D721Med (cell line): ENCODE results near the gene RAD1.

Experiments used
- DNase-seq: peaks from one replicate; pipeline ENCODE4 v3.0.0; 2011; ENCODE audit warnings: low spot score; ENCODE audit not compliant: insufficient read length
- FAIRE-seq: peaks from 2 replicates; lab custom pipeline; 2011; peaks lifted over from hg19 to GRCh38; lab: Jason Lieb, UNC
- TF ChIP-seq, protein P1 (sequence below): IDR thresholded peaks from 2 replicates; pipeline ENCODE4 v1.5.1; 2012; ENCODE audit warnings: mild to moderate bottlenecking, control low read depth; ENCODE audit not compliant: insufficient read depth; ENCODE audit errors: missing control alignments

RAD1 gene

GRCh38 chr5:34867660-34868059, 47.6 kb downstream of the RAD1 start:
- no peak for DNase-seq
- FAIRE-seq = no peak
- TF ChIP-seq, protein P1, sequence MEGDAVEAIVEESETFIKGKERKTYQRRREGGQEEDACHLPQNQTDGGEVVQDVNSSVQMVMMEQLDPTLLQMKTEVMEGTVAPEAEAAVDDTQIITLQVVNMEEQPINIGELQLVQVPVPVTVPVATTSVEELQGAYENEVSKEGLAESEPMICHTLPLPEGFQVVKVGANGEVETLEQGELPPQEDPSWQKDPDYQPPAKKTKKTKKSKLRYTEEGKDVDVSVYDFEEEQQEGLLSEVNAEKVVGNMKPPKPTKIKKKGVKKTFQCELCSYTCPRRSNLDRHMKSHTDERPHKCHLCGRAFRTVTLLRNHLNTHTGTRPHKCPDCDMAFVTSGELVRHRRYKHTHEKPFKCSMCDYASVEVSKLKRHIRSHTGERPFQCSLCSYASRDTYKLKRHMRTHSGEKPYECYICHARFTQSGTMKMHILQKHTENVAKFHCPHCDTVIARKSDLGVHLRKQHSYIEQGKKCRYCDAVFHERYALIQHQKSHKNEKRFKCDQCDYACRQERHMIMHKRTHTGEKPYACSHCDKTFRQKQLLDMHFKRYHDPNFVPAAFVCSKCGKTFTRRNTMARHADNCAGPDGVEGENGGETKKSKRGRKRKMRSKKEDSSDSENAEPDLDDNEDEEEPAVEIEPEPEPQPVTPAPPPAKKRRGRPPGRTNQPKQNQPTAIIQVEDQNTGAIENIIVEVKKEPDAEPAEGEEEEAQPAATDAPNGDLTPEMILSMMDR = no peak

DNA sequence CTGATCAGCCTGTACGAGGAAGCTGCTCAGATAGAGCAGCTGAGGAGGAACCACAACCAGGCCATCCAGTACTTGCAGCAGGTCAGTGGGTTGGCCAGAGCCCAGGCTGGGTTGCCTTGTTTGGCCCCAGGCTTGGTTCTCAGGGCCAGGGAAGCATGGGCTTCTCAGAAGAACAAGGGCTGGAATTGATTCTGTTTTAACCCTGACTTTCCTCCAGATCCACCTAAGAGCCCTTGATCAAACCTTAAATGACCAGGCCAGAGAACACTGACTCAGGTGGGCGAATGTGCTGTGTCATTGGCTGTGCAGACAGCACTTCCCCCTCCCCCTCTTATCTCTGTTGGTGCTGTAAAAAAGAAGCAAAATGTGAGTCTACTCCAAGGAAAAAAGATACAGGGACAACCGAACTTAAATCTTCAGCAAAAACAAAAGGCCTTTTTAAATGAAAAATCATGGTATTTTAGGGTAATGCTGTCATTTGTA, 48.3 kb downstream of the RAD1 start:
- TF ChIP-seq, protein P1 = no peak

DNA sequence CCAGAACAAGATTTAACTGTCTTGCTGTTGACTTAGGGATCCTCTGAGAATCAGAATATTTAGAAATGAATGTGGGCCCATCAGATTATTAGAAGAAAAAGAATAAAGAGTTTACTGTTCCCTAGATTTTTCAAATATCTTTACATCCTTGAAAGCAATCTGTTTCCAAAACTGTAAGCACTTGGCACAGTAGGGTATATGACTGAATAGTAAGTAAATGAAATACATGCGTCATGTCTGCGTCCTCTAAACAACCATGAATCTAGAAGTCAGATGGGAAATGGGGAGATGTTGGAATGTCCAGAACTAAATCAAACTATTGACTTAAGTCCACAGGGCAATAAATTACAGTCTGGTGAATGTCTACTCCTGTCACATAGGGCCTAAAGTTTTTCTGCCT, 50.2 kb downstream of the RAD1 start:
- FAIRE-seq (no peak), DNase-seq (no peak)
- TF ChIP-seq, protein P1 = no peak

More for the DNA sequence above, 48.3 kb downstream of the RAD1 start:
- DNase-seq (no peak), FAIRE-seq (no peak)

- TF ChIP-seq, protein P1 = no peak
- no peak for FAIRE-seq
- no peak for DNase-seq
Observed at GRCh38 chr5:34863946-34864345, 51.4 kb downstream of the RAD1 start.

- TF ChIP-seq, protein P1 = no peak
- DNase-seq (no peak), FAIRE-seq (no peak)
Observed at GRCh38 chr5:34859253-34859652, 56.1 kb downstream of the RAD1 start.

- FAIRE-seq (no peak), DNase-seq (no peak)
- TF ChIP-seq, protein P1 = no peak
Observed at GRCh38 chr5:34858790-34859189, 56.5 kb downstream of the RAD1 start.

DNA sequence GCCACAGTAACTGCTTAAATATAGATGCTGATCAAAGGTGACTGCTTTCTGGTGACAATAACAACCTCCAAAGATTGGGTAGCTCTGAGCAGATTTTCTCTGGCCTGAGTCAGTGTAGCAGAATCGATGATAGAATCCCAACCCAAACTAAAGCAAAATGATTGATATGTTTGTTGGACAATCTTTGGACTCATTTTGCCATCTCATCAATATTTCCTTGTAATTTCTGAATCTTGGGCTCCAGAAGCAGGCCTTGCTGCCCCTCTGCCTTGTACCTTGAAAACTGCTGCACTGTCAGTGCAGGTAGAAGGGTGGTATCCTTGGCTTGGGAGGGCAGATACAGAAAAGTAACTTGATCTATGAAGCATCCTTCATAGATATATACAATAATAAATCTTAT, 57.4 kb downstream of the RAD1 start:
- DNase-seq (no peak), FAIRE-seq (no peak)
- TF ChIP-seq, protein P1 = no peak
